A673 (cell line): ENCODE data around the gene NPIPA1. TPM values are rescaled to one million over a fixed set of nuclear protein-coding genes. Genes with fewer than 3 reads are reported as not detected.

Experiments used
- BruUV-seq: library from RNA; stranded (reverse); fragments of 400-500 nt; replicated peaks from 2 replicates; lab custom pipeline; 2021; lab: Mats Ljungman, UMichigan
- CTCF ChIA-PET: fragments of 300-600 bp; sonication (Branson Sonifier 250); formaldehyde crosslinking; loops from one replicate; lab custom pipeline; 2022; ENCODE audit warnings: antibody characterized with exemption; lab: Charles Lee
- POLR2A ChIA-PET: fragments of 300-600 bp; sonication (Branson Sonifier 250); formaldehyde crosslinking; loops from one replicate; lab custom pipeline; 2022; ENCODE audit warnings: antibody characterized with exemption; ENCODE audit not compliant: low non-redundant PET; lab: Charles Lee
- DNase-seq: peaks from one replicate; pipeline ENCODE4 v3.0.0-alpha.2; 2015; ENCODE audit warnings: low spot score
- H3K27ac ChIP-seq: fragments of 200-600 bp; sonication (generic); 2 replicates; pipeline ENCODE4 v1.5.1; 2016; ENCODE audit warnings: mixed run types, low read depth, mild to moderate bottlenecking, mixed read lengths, antibody characterized with exemption, low read length; ENCODE audit not compliant: poor library complexity, severe bottlenecking
- H3K27me3 ChIP-seq: fragments of 200-600 bp; sonication (generic); replicated peaks from 2 replicates; pipeline ENCODE4 v1.6.1; 2017; ENCODE audit warnings: mixed run types, low read depth, mild to moderate bottlenecking, mixed read lengths, antibody characterized with exemption, low read length; ENCODE audit not compliant: insufficient read depth, poor library complexity
- H3K36me3 ChIP-seq: fragments of 200-600 bp; sonication (generic); 2 replicates; pipeline ENCODE4 v1.6.1; 2016; ENCODE audit warnings: mixed run types, mild to moderate bottlenecking, mixed read lengths, antibody characterized with exemption, low read length; ENCODE audit not compliant: insufficient read depth, poor library complexity, severe bottlenecking
- H3K4me1 ChIP-seq: fragments of 200-600 bp; sonication (generic); 2 replicates; pipeline ENCODE4 v1.6.1; 2017; ENCODE audit warnings: mixed run types, mild to moderate bottlenecking, mixed read lengths, antibody characterized with exemption, low read length; ENCODE audit not compliant: insufficient read depth, poor library complexity, severe bottlenecking
- H3K4me3 ChIP-seq: fragments of 200-600 bp; sonication (generic); 2 replicates; pipeline ENCODE4 v1.5.1; 2016; ENCODE audit warnings: low read depth, mixed run types, mild to moderate bottlenecking, mixed read lengths, low read length; ENCODE audit not compliant: poor library complexity, severe bottlenecking
- H3K9me3 ChIP-seq: fragments of 200-600 bp; sonication (generic); 2 replicates; pipeline ENCODE4 v1.6.1; 2016; ENCODE audit warnings: mixed run types, low read depth, mild to moderate bottlenecking, mixed read lengths, antibody characterized with exemption, low read length; ENCODE audit not compliant: poor library complexity, severe bottlenecking
- CTCF ChIP-seq: fragments of 300-800, 200-600 bp; sonication (generic); conservative IDR thresholded peaks from 2 replicates; pipeline ENCODE4 v1.5.1; 2017; ENCODE audit warnings: low read depth, mild to moderate bottlenecking, antibody characterized with exemption, low read length, moderate library complexity, mixed read lengths
- EZH2 ChIP-seq: fragments of 200-600 bp; sonication (generic); IDR thresholded peaks from 2 replicates; pipeline ENCODE4 v1.6.1; 2017; ENCODE audit warnings: borderline replicate concordance, low read depth, mild to moderate bottlenecking, mixed read lengths, antibody characterized with exemption, low read length; ENCODE audit not compliant: poor library complexity, severe bottlenecking
- intact Hi-C: fragments of 100-400 bp; cut with micrococcal nuclease; formaldehyde crosslinking; loops from one replicate; pipeline ENCODE4 v1.10.0; 2022; ENCODE audit not compliant: unreplicated experiment
- total RNA-seq: library from RNA; stranded (reverse); gene quantifications from 2 replicates; pipeline ENCODE4 v1.2.3, GENCODE V29; 2021

Gene NPIPA1
- total RNA-seq, 1 experiment from 2014 or later, result 161 TPM

DNA sequence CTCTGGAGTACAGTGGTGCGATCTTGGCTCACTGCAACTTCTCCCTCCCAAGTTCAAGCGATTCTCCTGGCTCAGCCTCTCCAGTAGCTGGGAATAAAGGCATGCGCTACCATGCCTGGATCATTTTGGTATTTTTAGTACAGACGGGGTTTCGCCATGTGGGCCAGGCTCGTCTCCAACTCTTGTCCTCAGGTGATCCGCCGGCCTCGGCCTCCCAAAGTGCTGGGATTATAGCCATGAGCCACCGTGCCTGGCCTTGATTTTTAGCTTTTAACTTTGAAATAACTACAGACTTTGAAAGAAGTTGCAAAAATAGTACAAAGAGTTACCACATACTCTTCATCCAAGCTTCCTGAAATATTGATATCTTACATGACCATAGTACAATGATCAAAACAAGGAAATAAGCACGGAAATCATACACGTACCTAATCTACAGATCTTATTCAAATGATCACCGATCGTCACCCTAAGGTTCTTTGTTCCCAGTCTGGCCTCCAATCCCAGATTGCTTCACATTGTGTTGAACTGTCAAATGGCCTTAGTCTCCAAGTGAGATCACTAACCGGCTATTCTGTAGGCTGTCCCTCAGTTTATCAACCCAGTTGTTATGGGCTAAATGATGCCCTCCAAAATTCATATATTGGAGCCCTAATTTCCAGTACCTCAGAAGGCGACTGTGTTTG is 18.4 kb downstream of the NPIPA1 start:
- intact Hi-C loops, result no loop called here
- ChIA-PET CTCF (no interaction called here), POLR2A (no interaction called here)
- Histone ChIP-seq H3K27me3 (no peaks in the 10 kb centered on the region), H3K9me3 (no peaks in the 10 kb centered on the region), H3K4me1 (no peaks in the 10 kb centered on the region), H3K36me3 (no peaks in the 10 kb centered on the region), H3K4me3 (no peak overlapping the region), H3K27ac (no peak overlapping the region)
- no TSS peak for BruUV-seq
- DNase-seq, result no peak
- TF ChIP-seq CTCF (no peak), EZH2 (no peak)

DNA sequence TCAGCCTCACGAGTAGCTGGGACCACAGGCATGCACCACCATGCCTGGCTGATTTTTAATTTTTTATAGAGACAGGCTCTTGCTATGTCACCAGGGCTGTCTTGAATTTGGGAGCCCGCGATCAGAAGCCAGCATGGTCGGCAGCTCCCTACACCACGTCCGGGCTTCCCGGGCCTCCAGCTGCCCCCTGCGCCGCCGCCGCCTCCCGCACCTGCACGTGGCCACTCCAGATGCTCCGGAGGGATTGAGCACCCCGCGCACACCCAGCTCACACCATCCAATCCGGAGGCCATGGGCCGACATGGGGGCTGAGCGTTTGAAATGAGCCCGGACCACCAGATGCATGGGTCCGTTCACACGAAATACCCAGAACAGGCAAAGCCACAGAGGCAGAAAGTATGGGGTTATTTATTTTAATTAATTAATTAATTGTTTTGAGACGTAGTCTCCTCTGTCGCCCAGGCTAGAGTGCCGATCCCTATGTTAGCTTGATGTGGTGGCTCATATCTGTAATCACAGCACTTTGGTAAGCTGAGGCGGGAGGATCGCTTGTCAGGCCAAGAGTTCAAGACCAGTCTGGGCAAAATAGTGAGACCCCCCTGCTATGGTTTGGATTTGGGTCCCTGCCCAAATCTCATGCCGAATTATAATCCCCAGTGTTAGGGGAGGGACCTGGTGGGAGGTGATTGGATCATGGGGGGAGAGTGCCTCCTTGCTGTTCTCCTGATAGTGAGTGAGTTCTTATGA is 20.5 kb downstream of the NPIPA1 start:
- intact Hi-C loops, result no loop called here
- Histone ChIP-seq H3K27me3 (no peaks in the 10 kb centered on the region), H3K9me3 (no peaks in the 10 kb centered on the region), H3K4me3 (no peak overlapping the region), H3K36me3 (no peaks in the 10 kb centered on the region), H3K4me1 (no peaks in the 10 kb centered on the region), H3K27ac (no peak overlapping the region)
- ChIA-PET CTCF (no interaction called here), POLR2A (no interaction called here)
- TF ChIP-seq EZH2 (no peak), CTCF (no peak)
- no TSS peak for BruUV-seq
- no peak for DNase-seq

DNA sequence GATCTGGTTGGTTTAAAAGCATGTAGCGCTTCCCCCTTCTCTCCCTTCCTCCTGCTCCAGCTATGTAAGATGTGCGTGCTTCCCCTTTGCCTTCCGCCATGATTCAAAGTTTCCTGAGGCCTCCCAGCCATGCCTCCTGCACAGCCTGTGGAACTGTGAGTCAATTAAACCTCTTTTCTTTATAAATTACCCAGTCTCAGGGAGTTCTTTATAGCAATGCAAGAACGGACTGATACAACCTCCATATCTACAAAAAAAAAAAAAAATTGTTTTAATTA is 21.0 kb downstream of the NPIPA1 start:
- DNase-seq, result no peak
- POLR2A ChIA-PET, result interaction anchor here (0.6 kb wide), 1 partner anchor 470 kb away, joined by 7 read pairs; no protein-coding TSS in a partner anchor
- H3K9me3 ChIP-seq, result no peaks in the 10 kb centered on the region
- no peak overlapping the region for H3K4me3 ChIP-seq
- H3K27me3 ChIP-seq, result no peaks in the 10 kb centered on the region
- TF ChIP-seq CTCF (no peak), EZH2 (no peak)
- no peaks in the 10 kb centered on the region for H3K4me1 ChIP-seq
- intact Hi-C loops, result no loop called here
- H3K27ac ChIP-seq, result no peak overlapping the region
- no peaks in the 10 kb centered on the region for H3K36me3 ChIP-seq
- CTCF ChIA-PET, result no interaction called here
- BruUV-seq, result no TSS peak
